ENCODE results near the gene SKAP1. TPM values are rescaled to one million over a fixed set of nuclear protein-coding genes. Genes with fewer than 3 reads are reported as not detected.

The SKAP1 gene
- total RNA-seq, 4 donors from 2014 or later = 1.1 to 12.1 (median 1.8) TPM; not detected in 1

- H3K36me3 ChIP-seq = no peaks in the 10 kb centered on the region
- ATAC-seq = no peak
- peaks cover 65% of the 10 kb centered on the region for H3K27me3 ChIP-seq
- 51 to 59% methylated on average over 2 to 3 of the region's 3 CpGs for WGBS, 2 donors (ENCODE audit: low coverage in 1 of 2)
- H3K9me3 ChIP-seq = no peaks in the 10 kb centered on the region
- no peaks in the 10 kb centered on the region for H3K4me1 ChIP-seq
- H3K4me3 ChIP-seq = no peak overlapping the region
- TF ChIP-seq CTCF (IDR thresholded peaks at IDR 0.05) (no peak), POLR2A (IDR thresholded peaks at IDR 0.05) (no peak), POLR2AphosphoS5 (IDR thresholded peaks at IDR 0.05) (no peak), EP300 (IDR thresholded peaks at IDR 0.05) (no peak)
- no peak overlapping the region for H3K27ac ChIP-seq
Measured at GRCh38 chr17:48378708-48379392, 51.2 kb downstream of the SKAP1 start.

- 65 to 72% methylated on average over 3 of the region's 3 CpGs for WGBS, 2 donors (ENCODE audit: low coverage in 1 of 2)
- ATAC-seq = no peak
Measured at GRCh38 chr17:48378238-48378637, 51.8 kb downstream of the SKAP1 start.

DNA sequence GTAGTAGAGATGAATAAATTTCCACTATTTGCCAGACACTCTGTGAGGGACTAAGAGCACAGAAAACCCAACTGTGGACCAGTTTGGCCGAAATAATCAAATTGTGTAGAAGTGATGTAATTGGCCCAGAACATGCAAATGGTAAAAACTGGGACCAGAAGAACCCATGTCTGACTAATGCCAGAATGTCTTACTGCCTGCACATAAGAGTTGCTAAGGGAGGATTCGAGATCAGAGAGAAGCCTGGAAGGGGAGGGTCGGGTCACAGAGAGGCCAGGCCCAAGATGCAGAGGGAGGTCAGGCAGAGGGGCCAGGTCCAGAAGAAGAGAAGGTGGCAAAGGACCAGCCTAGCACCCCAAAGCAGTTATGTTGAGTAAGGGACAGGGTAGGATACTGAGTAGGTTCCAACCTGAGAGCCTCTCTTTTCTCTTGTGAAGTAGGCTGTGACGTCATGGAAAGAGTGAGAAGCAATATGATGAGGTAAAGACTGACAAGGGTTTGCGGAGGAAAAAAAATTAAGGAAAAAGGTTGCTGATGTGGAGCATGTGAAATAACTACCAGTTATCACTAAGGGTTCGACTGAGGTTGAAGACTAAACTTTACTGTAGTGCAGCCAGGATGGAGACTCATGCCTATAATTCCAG, 53.2 kb downstream of the SKAP1 start:
- Histone ChIP-seq H3K4me1 (no peaks in the 10 kb centered on the region), H3K9me3 (no peaks in the 10 kb centered on the region), H3K4me3 (no peak overlapping the region), H3K36me3 (no peaks in the 10 kb centered on the region), H3K27ac (no peak overlapping the region), H3K27me3 (peaks cover 71% of the 10 kb centered on the region)
- TF ChIP-seq POLR2A (IDR thresholded peaks at IDR 0.05) = no peak
- TF ChIP-seq CTCF (IDR thresholded peaks at IDR 0.05) = no peak
- TF ChIP-seq EP300 (IDR thresholded peaks at IDR 0.05) = no peak
- no peak for TF ChIP-seq POLR2AphosphoS5 (IDR thresholded peaks at IDR 0.05)
- no peak for ATAC-seq
- WGBS, 2 donors (ENCODE audit: low coverage in 1 of 2) = 72 to 81% methylated on average over 4 to 6 of the region's 6 CpGs

More at GRCh38 chr17:48378238-48378637, 51.8 kb downstream of the SKAP1 start:
- Histone ChIP-seq H3K36me3 (no peaks in the 10 kb centered on the region), H3K4me3 (no peak overlapping the region), H3K4me1 (no peaks in the 10 kb centered on the region), H3K27ac (no peak overlapping the region), H3K9me3 (no peaks in the 10 kb centered on the region), H3K27me3 (peaks cover 65% of the 10 kb centered on the region)
- TF ChIP-seq EP300 (IDR thresholded peaks at IDR 0.05) = no peak
- TF ChIP-seq CTCF (IDR thresholded peaks at IDR 0.05) = no peak
- no peak for TF ChIP-seq POLR2AphosphoS5 (IDR thresholded peaks at IDR 0.05)
- TF ChIP-seq POLR2A (IDR thresholded peaks at IDR 0.05) = no peak

DNA sequence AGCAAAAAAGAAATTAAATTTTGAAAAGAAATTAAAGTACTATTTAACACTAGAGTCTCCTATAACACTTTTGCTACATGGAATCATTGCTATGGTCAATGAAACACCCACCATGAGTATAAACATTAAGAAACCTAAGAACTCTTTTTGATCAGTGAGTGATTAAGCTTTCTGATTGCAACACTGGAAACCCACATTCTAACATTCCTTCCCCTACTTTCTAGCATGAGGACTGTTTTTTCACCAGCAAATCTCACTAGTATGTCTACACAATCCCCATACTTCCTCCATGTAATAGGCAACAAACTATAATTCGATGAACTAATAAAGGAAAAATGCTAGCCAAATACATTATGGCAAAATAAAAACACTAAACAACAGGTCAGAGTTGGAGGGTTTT, 54.7 kb downstream of the SKAP1 start:
- no peaks in the 10 kb centered on the region for H3K9me3 ChIP-seq
- no peaks in the 10 kb centered on the region for H3K4me1 ChIP-seq
- ATAC-seq = no peak
- no peak overlapping the region for H3K4me3 ChIP-seq
- H3K27ac ChIP-seq = no peak overlapping the region
- WGBS, 2 donors (ENCODE audit: low coverage in 1 of 2) = 58 to 82% methylated on average over 1 of the region's 1 CpG
- peaks cover 65% of the 10 kb centered on the region for H3K27me3 ChIP-seq
- H3K36me3 ChIP-seq = no peaks in the 10 kb centered on the region
- TF ChIP-seq EP300 (IDR thresholded peaks at IDR 0.05) = no peak
- no peak for TF ChIP-seq CTCF (IDR thresholded peaks at IDR 0.05)
- TF ChIP-seq POLR2AphosphoS5 (IDR thresholded peaks at IDR 0.05) = no peak
- no peak for TF ChIP-seq POLR2A (IDR thresholded peaks at IDR 0.05)

Measured in gastroesophageal sphincter (tissue), 4 donors.